Cerebellar nuclear complex (tissue), 1 donor: ENCODE measurements around the gene FGD4.
A peak's percentile ranks its signal among the peaks of the same experiment; 100 is the strongest.
"Not testable (repeated sequence)": the region's sequence is repeated elsewhere in the genome, so short reads cannot be mapped to it uniquely, and the experiment has no call there.

Experiments used
- DNase-seq, 2 experiments: peaks; one replicate each; lab custom pipeline; 2025; lab: John Stamatoyannopoulos, UW

FGD4 gene

GRCh38 chr12:32493282-32493681 is 93.9 kb downstream of the FGD4 start:
- no peak for DNase-seq

- DNase-seq = no peak
Observed at GRCh38 chr12:32494656-32495055, 95.3 kb downstream of the FGD4 start.

GRCh38 chr12:32496946-32497345 is 97.6 kb downstream of the FGD4 start:
- DNase-seq = no peak

GRCh38 chr12:32497864-32498263 is 98.5 kb downstream of the FGD4 start:
- DNase-seq = no peak

GRCh38 chr12:32499048-32499447 is 99.7 kb downstream of the FGD4 start:
- DNase-seq = no peak

GRCh38 chr12:32501835-32502333 is 102.5 kb downstream of the FGD4 start:
- peak; percentile 66 to 83 for DNase-seq

- peak in 1 of 2 experiments; percentile 6 for DNase-seq
Observed at GRCh38 chr12:32502693-32503502, 103.5 kb downstream of the FGD4 start.

- DNase-seq = no peak
Observed at GRCh38 chr12:32503730-32504129, 104.4 kb downstream of the FGD4 start.

GRCh38 chr12:32504591-32504990 is 105.2 kb downstream of the FGD4 start:
- no peak for DNase-seq

GRCh38 chr12:32505067-32505945 is 105.9 kb downstream of the FGD4 start:
- DNase-seq = no peak

- DNase-seq = not testable (repeated sequence)
Observed at GRCh38 chr12:32507096-32507941, 108.0 kb downstream of the FGD4 start.

GRCh38 chr12:32507942-32508320 is 108.6 kb downstream of the FGD4 start:
- DNase-seq = no peak

- DNase-seq = no peak
Observed at GRCh38 chr12:32508626-32509025, 109.3 kb downstream of the FGD4 start.

GRCh38 chr12:32509328-32510091 is 110.2 kb downstream of the FGD4 start:
- DNase-seq = no peak

- DNase-seq = not testable (repeated sequence)
Observed at GRCh38 chr12:32511976-32512375, 112.6 kb downstream of the FGD4 start.

- no peak for DNase-seq
Observed at GRCh38 chr12:32512379-32512778, 113.0 kb downstream of the FGD4 start.

GRCh38 chr12:32512910-32513309 is 113.6 kb downstream of the FGD4 start:
- DNase-seq = no peak

GRCh38 chr12:32515137-32515873 is 115.9 kb downstream of the FGD4 start:
- DNase-seq = no peak

- DNase-seq = no peak
Observed at GRCh38 chr12:32516230-32516629, 116.9 kb downstream of the FGD4 start.

- DNase-seq = no peak
Observed at GRCh38 chr12:32517966-32518365, 118.6 kb downstream of the FGD4 start.
